ENCODE results near the gene ASPA. TPM values are rescaled to one million over a fixed set of nuclear protein-coding genes. Genes with fewer than 3 reads are reported as not detected.
A peak's percentile ranks its signal among the peaks of the same experiment; 100 is the strongest.

Gene ASPA
- total and polyA plus RNA-seq, 2 of the 13 experiments (the other 11 are each of a cell fraction or from before 2014, with no cell fraction given) = not detected

DNA sequence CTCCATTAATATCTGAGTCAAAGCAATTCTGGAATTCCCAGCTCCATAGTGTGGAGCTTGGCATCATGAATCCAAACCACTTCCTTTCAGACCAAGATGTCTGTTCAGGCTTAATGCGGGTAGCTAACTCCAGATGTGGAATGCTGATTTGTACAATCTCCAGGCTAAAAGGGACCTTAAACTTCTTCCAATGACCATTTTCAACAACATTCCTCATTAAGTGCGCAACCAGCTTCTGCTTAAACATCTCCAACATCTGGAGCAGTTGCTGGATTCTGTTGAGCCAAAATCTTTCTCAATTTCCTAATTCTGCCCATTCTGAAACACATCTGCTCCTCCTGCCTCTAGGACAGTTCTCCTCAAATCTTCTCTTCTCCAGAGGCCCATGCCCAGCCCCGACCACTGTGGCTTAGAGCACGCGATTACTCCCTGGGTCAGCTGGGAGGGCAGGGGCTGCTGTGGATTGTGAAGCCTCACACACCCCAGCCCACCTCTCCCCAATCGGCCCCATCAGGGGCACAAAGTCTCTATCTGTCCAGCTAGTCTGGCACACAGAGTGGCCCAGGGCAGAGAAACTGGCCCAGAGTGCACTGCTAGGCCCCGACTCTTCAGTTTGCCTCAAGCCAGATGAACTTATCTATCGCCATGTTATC, 36.2 kb downstream of the ASPA start:
- DNase-seq (ENCODE audit: low spot score) (no peak), ATAC-seq (no peak), FAIRE-seq (no peak)
- no peaks in the 10 kb centered on the region for H3K9me3 ChIP-seq (ENCODE audit: low read length)
- H3K27ac ChIP-seq (ENCODE audit: extremely low read length, insufficient read depth, low read length) = no peak overlapping the region
- H3K9ac ChIP-seq (ENCODE audit: insufficient read depth, low read depth, low read length) = no peak overlapping the region
- no peak for TF ChIP-seq PAF1 (CRISPR knock-in tag; IDR thresholded peaks at IDR 0.05)
- no peak for TF ChIP-seq IRX3 (CRISPR knock-in tag; IDR thresholded peaks at IDR 0.05; ENCODE audit: borderline replicate concordance, low read depth)
- TF ChIP-seq STAT5B (CRISPR knock-in tag; IDR thresholded peaks at IDR 0.05) = no peak
- no peak for TF ChIP-seq ARHGAP35 (CRISPR knock-in tag; IDR thresholded peaks at IDR 0.05; ENCODE audit: borderline replicate concordance)
- TF ChIP-seq PCBP1 (IDR thresholded peaks at IDR 0.05; ENCODE audit: borderline replicate concordance, low read depth, low read length) = no peak
- H3K4me1 ChIP-seq (ENCODE audit: insufficient read depth, low read length) = 0 out of 2 replicates have a peak, but pooled peaks cover 6% of the 10 kb centered on the region
- H4K20me1 ChIP-seq (ENCODE audit: insufficient read depth, low read length) = no peaks in the 10 kb centered on the region
- H3K4me3 ChIP-seq (replicated peaks in 1 of 3; ENCODE audit: insufficient read depth in 1 of 3, low read depth in 2 of 3, low read length in 3 of 3) = no peak overlapping the region
- in situ Hi-C loops (cut with HindIII; ENCODE audit: extremely low pct_ligation_motif_present, low pct_unique_long_range_greater_than_20kb) = no loop called here
- H3K36me3 ChIP-seq (replicated peaks in 1 of 2; ENCODE audit: control insufficient read depth in 1 of 2, insufficient read depth in 2 of 2, low read length in 2 of 2) = no peaks in the 10 kb centered on the region
- H3K4me2 ChIP-seq (ENCODE audit: low read depth, low read length) = no peak overlapping the region
- WGBS (ENCODE audit: low lambda C conversion rate) = 76% methylated on average over 7 of the region's 8 CpGs
- CTCF ChIA-PET (ENCODE audit: low intra/inter-chr PET ratio, low total read pairs) = no interaction called here
- intact Hi-C loops (cut with micrococcal nuclease; ENCODE audit: unreplicated experiment) = no loop called here
- POLR2A ChIA-PET = interaction anchor here (1.1 kb wide), 1 partner anchor 18 kb away, joined by 3 read pairs; no protein-coding TSS in a partner anchor
- H2AFZ ChIP-seq (ENCODE audit: low read length) = no peak overlapping the region
- no peaks in the 10 kb centered on the region for H3K79me2 ChIP-seq (ENCODE audit: insufficient read depth, low read length)
- no TSS peak for BruUV-seq (replicated peaks)
- H3K27me3 ChIP-seq (ENCODE audit: control insufficient read depth in 1 of 2, insufficient read depth in 2 of 2, low read length in 2 of 2) = no peaks in the 10 kb centered on the region

DNA sequence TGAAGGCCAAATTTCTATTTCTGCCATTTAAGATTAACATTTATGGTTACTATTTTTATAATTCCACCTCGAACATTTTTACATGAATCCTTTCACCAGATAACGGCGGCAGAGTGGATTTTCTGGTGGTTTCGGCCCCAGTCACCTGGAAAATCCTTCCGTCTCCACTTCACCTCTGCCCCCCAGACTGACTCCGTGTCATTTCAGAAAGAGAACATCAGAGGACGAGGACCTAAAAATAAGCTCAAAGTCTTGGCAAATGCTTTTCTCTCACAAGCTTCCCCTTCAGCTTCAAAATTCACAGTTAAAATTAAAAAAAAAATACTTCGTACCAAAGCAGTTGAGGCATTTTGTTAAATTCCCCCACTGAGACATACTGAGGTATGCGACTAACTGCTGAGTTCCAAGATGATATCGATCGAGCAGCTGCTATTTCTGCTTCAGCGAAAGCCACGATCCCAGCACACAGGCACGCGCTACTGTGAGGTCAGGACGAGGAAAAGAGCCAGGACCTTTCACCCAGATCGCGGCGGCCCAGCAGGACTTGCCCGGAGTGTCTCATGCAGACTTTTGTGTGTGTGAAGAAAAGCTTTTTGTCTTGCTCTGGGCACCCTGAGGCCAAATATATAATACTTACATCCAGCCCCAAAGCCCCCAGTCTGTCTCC, 36.8 kb downstream of the ASPA start:
- H3K27ac ChIP-seq (ENCODE audit: extremely low read length, insufficient read depth, low read length) = no peak overlapping the region
- no peaks in the 10 kb centered on the region for H3K27me3 ChIP-seq (ENCODE audit: control insufficient read depth in 1 of 2, insufficient read depth in 2 of 2, low read length in 2 of 2)
- no peak overlapping the region for H3K9ac ChIP-seq (ENCODE audit: insufficient read depth, low read depth, low read length)
- H3K9me3 ChIP-seq (ENCODE audit: low read length) = no peaks in the 10 kb centered on the region
- no peak for DNase-seq (ENCODE audit: low spot score)
- WGBS (ENCODE audit: low lambda C conversion rate) = 58% methylated on average over 14 of the region's 20 CpGs
- ATAC-seq = peak; percentile 66
- POLR2A ChIA-PET = interaction anchor here (1.1 kb wide), 1 partner anchor 18 kb away, joined by 3 read pairs; no protein-coding TSS in a partner anchor
- no peaks in the 10 kb centered on the region for H4K20me1 ChIP-seq (ENCODE audit: insufficient read depth, low read length)
- intact Hi-C loops (cut with micrococcal nuclease; ENCODE audit: unreplicated experiment) = no loop called here
- CTCF ChIA-PET (ENCODE audit: low intra/inter-chr PET ratio, low total read pairs) = no interaction called here
- FAIRE-seq = no peak
- H3K4me2 ChIP-seq (ENCODE audit: low read depth, low read length) = no peak overlapping the region
- H3K79me2 ChIP-seq (ENCODE audit: insufficient read depth, low read length) = no peaks in the 10 kb centered on the region
- 0 out of 2 replicates have a peak, but pooled peaks cover 6% of the 10 kb centered on the region for H3K4me1 ChIP-seq (ENCODE audit: insufficient read depth, low read length)
- no peaks in the 10 kb centered on the region for H3K36me3 ChIP-seq (replicated peaks in 1 of 2; ENCODE audit: control insufficient read depth in 1 of 2, insufficient read depth in 2 of 2, low read length in 2 of 2)
- no peak overlapping the region for H2AFZ ChIP-seq (ENCODE audit: low read length)
- no TSS peak for BruUV-seq (replicated peaks)
- in situ Hi-C loops (cut with HindIII; ENCODE audit: extremely low pct_ligation_motif_present, low pct_unique_long_range_greater_than_20kb) = no loop called here
- H3K4me3 ChIP-seq (replicated peaks in 1 of 3; ENCODE audit: insufficient read depth in 1 of 3, low read depth in 2 of 3, low read length in 3 of 3) = no peak overlapping the region
- TF ChIP-seq CHD2 (IDR thresholded peaks at IDR 0.05; ENCODE audit: low read depth, low read length) (no peak), RXRB (CRISPR knock-in tag; IDR thresholded peaks at IDR 0.05; ENCODE audit: borderline replicate concordance) (peak; percentile 81), RARA (CRISPR knock-in tag; IDR thresholded peaks at IDR 0.05) (peak; percentile 28; the same call in 1 of the 2 replicates), ONECUT2 (CRISPR knock-in tag; IDR thresholded peaks at IDR 0.05) (0 out of 2 replicates have a peak, but pooled peaks have one; percentile 67)
- TF ChIP-seq, protein P1, sequence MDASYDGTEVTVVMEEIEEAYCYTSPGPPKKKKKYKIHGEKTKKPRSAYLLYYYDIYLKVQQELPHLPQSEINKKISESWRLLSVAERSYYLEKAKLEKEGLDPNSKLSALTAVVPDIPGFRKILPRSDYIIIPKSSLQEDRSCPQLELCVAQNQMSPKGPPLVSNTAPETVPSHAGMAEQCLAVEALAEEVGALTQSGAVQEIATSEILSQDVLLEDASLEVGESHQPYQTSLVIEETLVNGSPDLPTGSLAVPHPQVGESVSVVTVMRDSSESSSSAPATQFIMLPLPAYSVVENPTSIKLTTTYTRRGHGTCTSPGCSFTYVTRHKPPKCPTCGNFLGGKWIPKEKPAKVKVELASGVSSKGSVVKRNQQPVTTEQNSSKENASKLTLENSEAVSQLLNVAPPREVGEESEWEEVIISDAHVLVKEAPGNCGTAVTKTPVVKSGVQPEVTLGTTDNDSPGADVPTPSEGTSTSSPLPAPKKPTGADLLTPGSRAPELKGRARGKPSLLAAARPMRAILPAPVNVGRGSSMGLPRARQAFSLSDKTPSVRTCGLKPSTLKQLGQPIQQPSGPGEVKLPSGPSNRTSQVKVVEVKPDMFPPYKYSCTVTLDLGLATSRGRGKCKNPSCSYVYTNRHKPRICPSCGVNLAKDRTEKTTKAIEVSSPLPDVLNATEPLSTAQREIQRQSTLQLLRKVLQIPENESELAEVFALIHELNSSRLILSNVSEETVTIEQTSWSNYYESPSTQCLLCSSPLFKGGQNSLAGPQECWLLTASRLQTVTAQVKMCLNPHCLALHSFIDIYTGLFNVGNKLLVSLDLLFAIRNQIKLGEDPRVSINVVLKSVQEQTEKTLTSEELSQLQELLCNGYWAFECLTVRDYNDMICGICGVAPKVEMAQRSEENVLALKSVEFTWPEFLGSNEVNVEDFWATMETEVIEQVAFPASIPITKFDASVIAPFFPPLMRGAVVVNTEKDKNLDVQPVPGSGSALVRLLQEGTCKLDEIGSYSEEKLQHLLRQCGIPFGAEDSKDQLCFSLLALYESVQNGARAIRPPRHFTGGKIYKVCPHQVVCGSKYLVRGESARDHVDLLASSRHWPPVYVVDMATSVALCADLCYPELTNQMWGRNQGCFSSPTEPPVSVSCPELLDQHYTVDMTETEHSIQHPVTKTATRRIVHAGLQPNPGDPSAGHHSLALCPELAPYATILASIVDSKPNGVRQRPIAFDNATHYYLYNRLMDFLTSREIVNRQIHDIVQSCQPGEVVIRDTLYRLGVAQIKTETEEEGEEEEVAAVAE (CRISPR knock-in tag; IDR thresholded peaks at IDR 0.05; ENCODE audit: borderline replicate concordance) = no peak
- TF ChIP-seq, protein P2, sequence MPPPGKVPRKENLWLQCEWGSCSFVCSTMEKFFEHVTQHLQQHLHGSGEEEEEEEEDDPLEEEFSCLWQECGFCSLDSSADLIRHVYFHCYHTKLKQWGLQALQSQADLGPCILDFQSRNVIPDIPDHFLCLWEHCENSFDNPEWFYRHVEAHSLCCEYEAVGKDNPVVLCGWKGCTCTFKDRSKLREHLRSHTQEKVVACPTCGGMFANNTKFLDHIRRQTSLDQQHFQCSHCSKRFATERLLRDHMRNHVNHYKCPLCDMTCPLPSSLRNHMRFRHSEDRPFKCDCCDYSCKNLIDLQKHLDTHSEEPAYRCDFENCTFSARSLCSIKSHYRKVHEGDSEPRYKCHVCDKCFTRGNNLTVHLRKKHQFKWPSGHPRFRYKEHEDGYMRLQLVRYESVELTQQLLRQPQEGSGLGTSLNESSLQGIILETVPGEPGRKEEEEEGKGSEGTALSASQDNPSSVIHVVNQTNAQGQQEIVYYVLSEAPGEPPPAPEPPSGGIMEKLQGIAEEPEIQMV (CRISPR knock-in tag; IDR thresholded peaks at IDR 0.05; ENCODE audit: low read depth) = no peak
